CD4-positive, alpha-beta T cell treated with Interleukin-17A for 4 hours (primary cell): ENCODE results near the gene ZNF121.
"Not testable (repeated sequence)": the region's sequence is repeated elsewhere in the genome, so short reads cannot be mapped to it uniquely, and the experiment has no call there.

ENCODE experiments used
- DNase-seq: peaks from one replicate; pipeline ENCODE4 v3.0.0-alpha.2; 2020; ENCODE audit warnings: mixed read lengths

Gene ZNF121

DNA sequence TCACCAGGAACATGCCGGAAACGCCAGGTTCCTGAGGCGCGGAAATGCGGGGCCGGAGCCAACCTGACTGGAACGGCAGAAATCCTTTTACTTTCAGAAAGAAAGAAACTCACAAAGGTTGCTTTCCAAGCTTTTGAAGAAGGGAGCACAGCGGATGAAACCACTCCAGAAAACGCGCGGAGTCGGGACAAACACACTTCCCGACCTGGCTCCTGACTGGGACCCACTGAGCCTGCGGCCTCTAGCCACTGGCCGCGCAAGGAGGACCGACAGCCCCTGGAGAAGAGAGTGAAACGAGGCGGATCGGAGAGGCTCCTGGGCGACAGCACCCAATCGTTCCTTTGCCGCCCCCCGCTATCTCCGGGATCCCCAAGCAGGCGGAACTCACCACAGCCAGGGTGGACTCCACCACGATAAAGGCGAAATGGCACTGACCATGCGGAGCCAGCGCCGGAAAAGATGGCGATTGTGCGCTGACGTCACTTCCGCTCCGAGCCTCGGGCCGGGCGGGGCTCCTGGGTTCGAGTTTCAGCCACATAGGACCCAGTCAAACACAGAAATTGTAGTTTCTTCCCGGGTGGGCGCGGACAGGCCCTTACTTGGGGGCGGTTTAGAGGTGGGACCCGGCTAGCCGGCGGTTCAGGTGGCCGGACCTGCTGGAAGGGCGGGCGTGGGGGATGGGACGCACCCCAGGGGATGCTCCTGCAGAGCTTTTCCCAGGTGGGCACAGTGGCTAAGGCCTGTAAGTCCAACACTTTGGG lies at the start of gene ZNF121:
ZNF121 (minus strand) TSS at position 432 of the 761 bp plus-strand sequence. CDS start 16,407 bp downstream, outside the sequence.
- DNase-seq: peak; percentile 82

DNA sequence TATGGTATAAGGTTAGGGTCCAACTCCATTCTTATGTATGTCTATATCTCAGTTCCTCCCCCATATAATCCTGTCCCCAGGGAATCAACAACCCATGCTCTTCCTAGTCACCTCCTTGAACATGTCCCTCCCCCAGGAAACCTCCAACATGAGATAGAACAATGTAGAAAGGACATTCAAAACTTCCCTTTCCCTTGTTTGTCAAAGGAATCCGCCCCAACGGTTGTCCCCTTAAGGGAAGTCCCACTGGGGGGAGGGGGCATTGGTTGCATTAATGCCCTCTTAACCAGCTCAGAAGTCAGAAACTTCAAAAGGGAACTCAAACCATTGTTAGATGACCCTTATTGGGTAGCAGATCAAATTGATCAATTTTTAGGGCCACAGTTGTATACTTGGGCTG lies 43.6 kb upstream of the ZNF121 start:
- DNase-seq: no peak

DNA sequence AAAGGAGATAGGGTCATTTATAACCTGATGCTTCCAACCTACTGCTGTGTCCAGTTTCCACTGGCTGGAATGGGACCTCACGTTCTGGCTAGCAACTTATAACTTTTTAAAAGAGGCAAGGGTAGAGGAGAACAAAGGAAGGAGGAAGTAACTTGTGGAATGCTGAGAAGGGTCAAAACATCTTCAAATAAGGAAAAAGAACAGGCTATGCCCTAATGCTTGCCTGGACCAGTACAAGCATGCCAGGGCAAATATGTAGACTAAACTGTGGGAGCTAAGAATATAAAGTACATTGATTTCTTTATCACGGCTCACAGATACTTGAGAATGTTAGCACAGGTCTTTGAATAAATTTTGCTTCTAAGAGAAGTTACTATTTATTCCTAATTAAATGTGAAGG lies 38.2 kb upstream of the ZNF121 start:
- DNase-seq: no peak

DNA sequence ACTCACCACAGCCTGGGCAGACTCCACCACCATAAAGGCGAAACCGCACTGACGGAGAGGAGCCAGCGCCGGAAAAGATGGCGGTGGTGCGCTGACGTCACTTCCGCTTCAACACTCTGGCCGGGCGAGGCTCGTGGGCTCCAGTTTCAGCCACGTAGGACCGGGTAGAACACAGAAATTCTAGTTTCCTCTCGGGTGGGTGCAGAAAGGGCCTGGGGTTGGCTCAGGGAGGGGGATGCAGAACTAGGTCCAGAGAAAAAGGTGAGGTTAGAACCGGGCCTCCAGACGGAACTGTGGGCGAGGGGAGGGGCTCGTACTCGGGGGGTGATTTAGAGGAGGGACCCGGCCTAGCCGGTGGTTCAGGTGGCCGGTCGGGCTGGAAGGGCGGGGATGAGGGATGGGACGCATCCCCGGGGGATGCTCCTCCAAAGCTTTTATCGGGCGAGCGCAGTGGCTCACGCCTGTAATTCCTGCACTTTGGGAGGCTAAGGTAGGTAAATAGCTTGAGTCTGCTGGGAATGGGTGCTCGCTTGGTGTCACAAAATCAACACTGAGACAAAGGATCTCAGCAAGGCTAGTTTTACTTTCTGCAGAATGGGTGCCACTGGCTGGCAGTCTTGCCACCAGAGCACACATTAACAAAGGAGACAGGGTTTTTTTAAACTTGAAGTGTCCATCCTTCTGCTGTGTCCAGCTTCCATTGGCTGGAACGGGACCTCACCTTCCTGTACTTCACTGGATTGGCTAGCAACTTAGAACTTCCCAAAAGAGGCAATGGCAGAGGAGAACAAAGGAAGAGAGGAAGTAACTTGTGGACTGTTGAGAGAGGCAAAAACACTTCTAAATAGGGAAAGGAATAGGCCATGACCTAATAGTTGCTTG lies 37.1 kb upstream of the ZNF121 start, which contains the start of gene ZNF561:
ZNF561 (minus strand) TSS at position 77 of the 882 bp plus-strand sequence. CDS start 1,776 bp downstream, outside the sequence.
- peak; percentile 91 for DNase-seq

DNA sequence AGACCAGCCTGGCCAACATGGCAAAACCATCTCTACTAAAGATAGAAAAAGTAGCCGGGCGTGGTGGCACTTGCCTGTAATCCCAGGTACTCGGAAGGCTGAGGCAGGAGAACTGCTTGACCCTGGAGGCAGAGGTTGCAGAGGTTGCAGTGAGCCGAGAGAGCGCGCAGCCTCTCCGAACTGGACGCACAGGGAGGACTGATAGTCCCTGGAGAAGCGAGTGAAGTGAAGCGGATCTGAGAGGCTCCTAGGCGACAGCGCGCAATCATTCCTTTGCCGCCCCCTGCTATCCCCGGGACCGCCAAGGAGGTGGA lies 36.5 kb upstream of the ZNF121 start:
- DNase-seq: no peak

DNA sequence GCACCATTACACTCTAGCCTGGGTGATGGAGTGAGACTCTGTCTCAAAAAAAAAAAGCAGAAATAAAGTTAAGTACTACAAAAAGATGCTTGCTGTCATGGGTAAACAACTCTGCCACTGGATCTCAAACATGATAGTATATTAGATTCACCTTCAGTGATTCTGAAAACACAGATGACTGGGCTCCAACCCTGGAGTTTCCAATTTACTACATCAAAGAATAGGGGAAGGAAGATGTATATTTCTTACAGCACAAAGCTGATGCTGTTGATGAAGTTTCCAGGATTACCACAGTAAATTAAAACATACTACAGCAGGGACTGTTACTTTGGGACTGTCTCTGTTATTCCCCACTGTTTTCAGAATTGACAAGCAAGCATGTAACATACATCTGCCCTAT lies 31.5 kb upstream of the ZNF121 start:
- no peak for DNase-seq

DNA sequence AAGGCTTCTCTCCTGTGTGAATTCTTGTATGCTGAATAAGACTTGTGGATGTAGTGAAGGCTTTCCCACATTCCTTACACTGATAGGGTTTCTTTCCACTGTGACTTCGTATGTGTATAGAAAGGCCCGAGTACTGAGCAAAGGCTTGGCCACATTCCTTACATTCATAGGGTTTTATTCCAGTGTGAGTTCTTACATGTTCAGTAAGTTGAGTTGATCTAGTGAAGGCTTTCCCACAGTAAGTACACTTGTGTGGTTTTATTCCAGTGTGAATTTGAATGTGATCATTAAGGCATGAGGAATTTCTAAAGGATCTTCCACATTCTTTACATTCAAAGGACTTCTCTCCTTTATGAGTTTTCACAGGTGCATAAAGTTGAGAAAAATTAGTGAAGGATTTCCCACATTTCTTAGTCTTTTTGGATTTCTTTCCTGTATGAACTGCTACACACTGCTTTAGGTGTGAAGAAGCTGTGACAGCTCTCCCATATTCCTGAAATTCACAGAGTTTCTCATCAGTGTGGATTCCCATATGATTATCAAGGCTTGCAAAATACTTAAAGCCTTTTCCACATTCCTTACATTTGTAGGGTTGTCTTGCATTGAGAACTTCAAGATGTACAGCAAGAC lies 26.3 kb upstream of the ZNF121 start:
- no peak for DNase-seq

DNA sequence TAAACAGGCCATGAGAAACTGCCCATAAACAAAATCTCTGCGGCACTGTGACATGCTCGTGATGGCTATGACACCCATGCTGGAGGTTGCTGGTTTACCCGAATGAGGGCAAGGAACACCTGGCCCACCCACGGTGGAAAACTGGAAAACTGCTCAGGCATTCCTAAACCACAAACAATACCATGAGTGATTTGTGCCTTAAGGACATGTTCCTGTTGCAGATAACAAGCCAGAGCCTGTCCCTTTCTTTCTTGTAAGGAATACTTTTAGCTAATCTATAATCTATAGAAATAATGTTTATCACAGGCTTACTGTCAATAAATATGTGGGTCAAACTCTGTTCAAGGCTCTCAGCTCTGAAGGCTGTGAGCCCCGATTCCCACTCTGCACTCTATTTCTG lies 24.6 kb upstream of the ZNF121 start:
- DNase-seq: no peak

DNA sequence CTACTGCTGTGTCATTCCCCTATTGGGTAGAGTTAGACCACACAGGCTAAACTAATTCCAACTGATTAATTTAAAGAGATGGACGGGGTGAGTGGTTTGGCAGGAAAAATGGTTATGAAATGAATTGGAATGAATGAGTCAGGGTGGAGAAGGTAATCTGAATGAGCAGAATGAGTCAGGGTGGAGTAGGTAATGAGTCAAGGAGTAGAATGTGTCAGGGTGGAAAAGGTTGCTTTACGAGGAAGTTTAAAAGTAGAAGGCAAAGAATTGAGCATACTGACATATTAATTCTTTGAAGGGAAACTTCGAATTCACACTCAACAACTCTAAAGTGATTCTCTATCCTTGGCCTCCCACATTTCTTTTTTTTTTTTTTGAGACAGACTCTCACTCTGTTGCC lies 12.7 kb upstream of the ZNF121 start:
- no peak for DNase-seq

DNA sequence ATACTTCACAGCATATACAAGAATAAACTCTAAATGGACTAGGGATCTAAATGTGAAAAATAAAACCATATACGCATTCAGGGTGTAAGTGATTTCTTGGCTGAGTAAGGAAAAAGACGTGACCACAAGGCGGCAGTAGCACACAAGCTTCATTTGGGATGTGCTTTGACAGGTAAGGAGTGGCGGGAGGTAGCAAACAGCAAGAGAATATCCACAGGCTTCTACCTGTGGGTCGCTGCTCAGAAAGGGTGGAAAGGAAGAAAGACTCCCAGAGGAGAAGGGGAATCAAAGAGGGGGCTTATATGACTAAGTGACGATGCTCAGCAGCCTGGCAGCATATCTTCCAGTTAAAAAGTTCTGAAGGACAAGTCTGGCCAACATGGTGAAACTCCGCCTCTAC lies 2.5 kb upstream of the ZNF121 start:
- peak; percentile 83 for DNase-seq

DNA sequence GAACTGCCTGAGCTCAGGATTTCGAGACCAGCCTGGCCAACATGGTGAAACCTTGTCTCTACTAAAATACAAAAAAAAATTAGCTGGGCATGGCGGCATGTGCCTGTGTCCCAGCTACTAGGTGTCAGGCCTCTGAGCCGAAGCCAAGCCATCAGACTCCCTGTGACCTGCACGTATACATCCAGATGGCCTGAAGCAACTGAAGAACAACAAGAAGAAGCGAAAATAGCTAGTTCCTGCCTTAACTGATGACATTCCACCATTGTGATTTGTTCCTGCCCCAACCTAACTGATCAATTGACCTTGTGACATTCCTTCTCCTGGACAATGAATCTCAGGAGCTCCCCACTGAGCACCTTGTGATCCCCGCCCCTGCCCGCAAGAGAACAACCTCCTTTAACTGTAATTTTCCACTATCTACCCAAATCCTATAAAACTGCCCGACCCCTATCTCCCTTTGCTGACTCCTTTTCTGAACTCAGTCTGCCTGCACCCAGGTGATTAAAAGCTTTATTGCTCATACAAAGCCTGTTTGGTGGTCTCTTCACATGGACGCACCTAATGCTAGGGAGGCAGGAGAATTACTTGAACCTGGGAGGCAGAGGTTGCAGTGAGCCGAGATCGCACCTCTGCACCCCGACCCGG lies 2.1 kb downstream of the ZNF121 start:
- DNase-seq: not testable (repeated sequence)

DNA sequence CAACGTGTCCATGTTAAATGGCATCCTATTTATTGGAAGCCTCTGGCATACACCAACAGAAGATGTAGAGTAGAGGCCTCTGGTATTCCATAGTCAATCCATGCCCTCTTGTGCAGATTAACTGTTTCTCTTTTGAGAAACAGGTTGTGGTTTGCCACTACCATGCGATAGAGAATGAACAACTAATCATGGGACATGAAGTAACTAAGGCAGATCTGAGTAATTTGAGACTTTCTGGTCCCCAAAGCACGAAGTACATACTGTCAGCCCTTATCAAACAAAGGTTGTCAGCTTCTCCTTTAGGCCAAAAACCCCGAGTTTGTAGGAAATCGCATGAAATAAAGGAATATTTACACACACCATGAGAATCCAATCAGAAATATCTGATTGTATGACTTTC lies 3.6 kb downstream of the ZNF121 start:
- no peak for DNase-seq

DNA sequence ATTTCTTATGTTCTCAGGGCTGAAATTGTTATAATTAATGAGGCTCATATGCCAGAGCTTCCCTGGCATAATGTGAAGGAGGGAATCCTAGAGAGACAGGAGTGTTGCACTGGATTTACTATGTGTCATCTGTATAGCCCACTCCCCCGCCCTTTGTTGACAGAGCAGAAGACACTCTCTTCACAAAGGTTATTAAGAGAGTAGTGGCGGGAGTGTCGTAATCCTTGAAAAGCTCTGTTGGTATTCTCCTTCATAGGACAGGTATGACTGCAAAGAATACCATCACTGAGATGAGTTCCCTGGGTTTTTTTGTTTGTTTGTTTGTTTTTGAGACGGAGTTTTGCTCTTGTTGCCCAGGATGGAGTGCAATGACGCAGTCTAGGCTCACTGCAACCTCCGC lies 14.0 kb downstream of the ZNF121 start:
- no peak for DNase-seq

DNA sequence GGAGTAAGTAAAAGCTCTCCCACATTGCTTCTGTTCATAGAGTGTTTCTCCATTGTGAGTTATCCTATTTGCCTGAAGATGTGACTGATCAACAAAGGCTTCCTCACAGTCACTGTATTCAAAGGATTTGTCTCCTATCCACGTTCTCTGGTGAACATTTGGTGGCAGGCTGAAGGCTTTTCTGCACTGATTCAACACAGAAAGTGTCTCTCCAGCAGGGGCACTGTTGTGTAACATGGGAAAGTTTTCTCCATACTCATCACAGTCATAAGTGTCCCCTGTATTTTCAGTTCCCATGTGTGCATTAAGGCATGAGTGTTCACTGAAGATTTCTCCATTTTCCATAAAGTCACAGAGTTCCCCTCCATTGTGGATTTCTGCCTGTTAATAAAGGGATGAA lies 17.6 kb downstream of the ZNF121 start:
- DNase-seq: no peak

DNA sequence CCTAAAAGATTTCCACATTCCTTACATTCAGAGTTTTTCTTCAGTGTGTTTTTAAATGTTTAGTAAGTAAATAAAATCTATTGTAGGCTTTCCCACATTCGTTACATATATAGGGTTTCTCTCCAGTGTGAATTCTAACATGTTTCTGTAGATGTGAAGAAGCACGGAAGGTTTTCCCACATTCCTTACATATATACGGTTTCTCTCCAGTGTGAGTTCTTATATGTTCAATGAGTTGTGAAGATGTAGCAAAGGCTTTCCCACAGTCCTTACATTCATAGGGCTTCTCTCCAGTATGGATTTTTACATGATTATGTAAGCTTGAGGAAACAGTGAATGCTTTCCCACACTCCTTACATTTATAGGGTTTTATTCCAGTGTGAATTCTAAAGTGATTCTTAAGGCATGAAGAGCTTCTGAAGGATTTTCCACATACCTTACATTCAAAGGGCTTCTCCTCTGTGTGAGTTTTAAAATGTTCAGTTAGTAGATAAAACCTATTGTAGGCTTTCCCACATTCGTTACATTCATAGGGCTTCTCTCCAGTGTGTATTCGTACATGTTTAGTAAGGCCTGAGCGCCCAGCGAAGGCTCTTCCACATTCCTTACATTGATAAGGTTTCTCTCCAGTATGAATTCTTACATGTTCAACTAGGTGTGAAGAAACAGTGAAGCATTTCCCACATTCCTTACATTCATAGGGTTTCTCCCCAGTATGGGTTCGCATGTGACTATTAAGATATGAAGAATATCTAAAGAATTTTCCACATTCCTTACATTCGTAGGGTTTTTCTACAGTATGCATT lies 18.2 kb downstream of the ZNF121 start:
- DNase-seq: no peak

DNA sequence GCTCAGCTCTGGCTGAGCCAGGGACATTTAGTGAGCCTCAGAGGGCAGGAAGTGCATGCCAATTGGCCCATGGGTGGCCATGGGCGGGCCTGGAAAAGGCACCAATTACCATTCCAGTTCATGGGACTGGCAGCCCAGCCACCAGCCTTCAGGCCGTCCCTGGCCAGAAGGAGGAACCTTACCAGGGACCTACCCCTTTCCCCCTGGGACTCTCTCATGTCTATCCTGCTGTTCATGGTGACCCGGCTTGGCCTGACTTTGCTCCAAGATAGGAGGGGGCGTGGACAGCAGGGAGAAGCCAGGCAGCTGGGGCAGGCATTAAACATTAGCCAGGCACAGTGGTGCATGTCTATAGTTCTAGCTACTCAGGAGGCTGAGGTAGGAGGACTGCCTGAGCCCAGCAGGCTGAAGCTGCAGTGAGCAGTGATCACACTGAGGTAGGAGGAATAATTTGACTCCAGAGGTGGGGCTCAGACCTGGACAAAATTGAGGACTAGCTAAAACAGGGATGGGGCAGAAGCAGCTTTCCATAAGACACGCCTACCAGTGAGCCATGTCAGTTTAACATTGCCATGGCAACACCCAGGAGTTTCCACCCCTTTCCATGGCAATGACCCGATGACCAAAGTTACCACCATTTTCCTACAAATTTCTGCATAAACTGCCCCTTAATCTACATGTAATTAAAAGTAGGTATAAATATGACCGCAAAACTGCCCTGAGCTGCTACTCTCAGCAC lies 31.6 kb downstream of the ZNF121 start:
- no peak for DNase-seq

DNA sequence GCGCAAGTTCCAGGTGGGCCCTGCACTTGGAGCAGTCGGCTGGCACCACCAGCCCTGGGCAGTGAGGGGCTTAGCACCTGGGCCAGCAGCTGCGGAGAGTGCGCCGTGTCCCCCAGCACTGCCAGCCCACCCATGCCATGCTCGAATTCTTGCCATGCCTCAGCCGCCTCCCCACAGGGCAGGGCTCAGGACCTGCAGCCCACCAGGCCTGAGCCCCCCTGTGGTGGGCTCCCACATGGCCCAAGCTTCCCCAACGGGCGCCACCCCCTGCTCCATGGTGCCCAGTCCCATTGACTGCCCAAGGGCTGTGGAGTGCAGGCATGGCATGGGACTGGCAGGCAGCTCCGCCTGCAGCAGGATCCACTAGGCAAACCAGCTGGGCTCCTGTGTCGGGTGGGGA lies 36.4 kb downstream of the ZNF121 start:
- DNase-seq: no peak

DNA sequence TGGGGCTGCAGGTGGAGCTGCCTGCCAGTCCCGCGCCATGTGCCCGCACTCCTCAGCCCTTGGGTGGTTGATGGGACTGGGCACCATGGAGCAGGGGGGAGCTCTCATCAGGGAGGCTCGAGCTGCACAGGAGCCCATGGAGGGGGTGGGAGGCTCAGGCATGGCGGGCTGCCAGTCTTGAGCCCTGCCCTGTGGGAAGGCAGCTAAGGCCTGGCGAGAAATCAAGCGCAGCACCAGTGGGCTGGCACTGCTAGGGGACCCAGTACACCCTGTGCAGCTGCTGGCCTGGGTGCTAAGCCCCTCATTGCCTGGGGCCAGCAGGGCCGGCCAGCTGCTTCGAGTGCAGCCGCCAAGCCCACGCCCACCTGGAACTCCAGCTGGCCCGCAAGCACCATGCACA lies 43.0 kb downstream of the ZNF121 start:
- not testable (repeated sequence) for DNase-seq

DNA sequence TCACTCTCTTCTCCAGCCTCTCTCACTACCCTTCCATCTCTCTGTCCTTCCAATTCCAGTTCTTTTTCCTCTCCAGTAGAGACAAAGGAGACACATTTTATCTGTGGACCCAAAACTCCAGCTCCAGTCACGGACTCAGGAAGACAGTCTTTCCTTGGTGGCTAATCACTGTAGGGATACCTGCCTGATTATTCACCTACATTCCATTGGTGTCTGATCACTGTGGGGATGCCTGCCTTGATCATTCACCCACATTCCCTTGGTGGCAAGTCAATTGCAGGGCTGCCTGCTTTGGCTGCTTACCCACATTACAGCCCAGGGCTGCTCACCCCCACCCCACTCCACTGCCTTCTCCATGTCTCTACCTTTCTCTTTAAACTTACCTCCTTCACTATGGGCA lies 44.4 kb downstream of the ZNF121 start:
- not testable (repeated sequence) for DNase-seq

DNA sequence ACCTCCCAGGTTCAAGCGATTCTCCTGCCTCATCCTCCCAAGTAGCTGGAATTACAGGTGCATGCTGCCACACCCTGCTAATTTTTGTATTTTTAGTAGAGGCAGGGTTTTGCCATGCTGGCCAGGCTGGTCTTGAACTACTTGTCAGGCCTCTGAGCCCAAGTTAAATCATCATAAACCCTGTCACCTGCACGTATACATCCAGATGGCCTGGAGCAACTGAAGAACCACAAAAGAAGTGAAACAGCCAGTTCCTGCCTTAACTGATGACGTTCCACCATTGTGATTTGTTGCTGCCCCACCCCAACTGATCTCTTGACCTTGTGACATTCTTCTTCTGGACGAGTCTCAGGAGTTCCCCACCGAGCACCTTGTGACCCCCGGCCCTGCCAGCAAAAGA lies 45.1 kb downstream of the ZNF121 start:
- not testable (repeated sequence) for DNase-seq
